GM23338 (cell line): ENCODE measurements around the gene STOX2. TPM values are rescaled to one million over a fixed set of nuclear protein-coding genes. Genes with fewer than 3 reads are reported as not detected.

Source experiments
- ATAC-seq: fragments of 200-7000 bp; cut with Tn5 transposase; 3 replicates; pipeline ENCODE4 v1.9.1; 2020
- DNase-seq: peaks from one replicate; pipeline ENCODE4 v3.0.0-alpha.2; 2015; ENCODE audit warnings: low spot score
- H2AFZ ChIP-seq: fragments of 200-600 bp; sonication (generic); 2 replicates; pipeline ENCODE4 v1.8.0; 2016; ENCODE audit warnings: antibody characterized with exemption, mild to moderate bottlenecking, moderate library complexity
- H3F3A ChIP-seq: fragments of 200-600 bp; sonication (generic); replicated peaks from 2 replicates; pipeline ENCODE4 v1.8.0; 2017; ENCODE audit warnings: antibody characterized with exemption, mixed run types, low read depth
- H3K27ac ChIP-seq: fragments of 200-600 bp; sonication (generic); 2 replicates; pipeline ENCODE4 v1.6.1; 2016; ENCODE audit warnings: low read depth
- H3K27me3 ChIP-seq: fragments of 200-600 bp; sonication (generic); 2 replicates; pipeline ENCODE4 v1.8.0; 2016; ENCODE audit warnings: mild to moderate bottlenecking, mixed run types, moderate library complexity; ENCODE audit not compliant: insufficient read depth
- H3K36me3 ChIP-seq: fragments of 200-600 bp; sonication (generic); 2 replicates; pipeline ENCODE4 v1.8.0; 2016; ENCODE audit warnings: mild to moderate bottlenecking; ENCODE audit not compliant: insufficient read depth
- H3K4me1 ChIP-seq: fragments of 200-600 bp; sonication (generic); 2 replicates; pipeline ENCODE4 v1.8.0; 2016; ENCODE audit warnings: mild to moderate bottlenecking, moderate library complexity; ENCODE audit not compliant: insufficient read depth
- H3K4me2 ChIP-seq: fragments of 200-600 bp; sonication (generic); 2 replicates; pipeline ENCODE4 v1.7.1; 2017; ENCODE audit warnings: mixed run types
- H3K4me3 ChIP-seq: fragments of 200-600 bp; sonication (generic); 2 replicates; pipeline ENCODE4 v1.6.1; 2016; ENCODE audit warnings: mixed run types
- H3K79me2 ChIP-seq: fragments of 200-600 bp; sonication (generic); replicated peaks from 2 replicates; pipeline ENCODE4 v1.8.0; 2017; ENCODE audit warnings: mild to moderate bottlenecking; ENCODE audit not compliant: insufficient read depth
- H3K9me2 ChIP-seq: fragments of 200-600 bp; sonication (generic); 2 replicates; pipeline ENCODE4 v1.8.0; 2017; ENCODE audit not compliant: insufficient read depth
- H4K20me1 ChIP-seq: fragments of 200-600 bp; sonication (generic); replicated peaks from 2 replicates; pipeline ENCODE4 v1.8.0; 2017; ENCODE audit warnings: mild to moderate bottlenecking; ENCODE audit not compliant: insufficient read depth
- H3K27ac Mint-ChIP-seq: 2 replicates; pipeline ENCODE4 v1.8.0; 2020; ENCODE audit warnings: inconsistent platforms, mild to moderate bottlenecking, moderate library complexity, mixed read lengths
- H3K27me3 Mint-ChIP-seq: 3 replicates; pipeline ENCODE4 v1.8.0; 2022; ENCODE audit warnings: low read depth, mild to moderate bottlenecking, moderate library complexity, mixed read lengths, inconsistent platforms; ENCODE audit not compliant: insufficient read depth, poor library complexity
- H3K36me3 Mint-ChIP-seq: 3 replicates; pipeline ENCODE4 v1.8.0; 2021; ENCODE audit warnings: low read depth, mild to moderate bottlenecking, inconsistent platforms, moderate library complexity, mixed read lengths
- H3K4me1 Mint-ChIP-seq: 3 replicates; pipeline ENCODE4 v1.8.0; 2020; ENCODE audit warnings: mild to moderate bottlenecking, inconsistent platforms, mixed read lengths
- H3K4me3 Mint-ChIP-seq: 3 replicates; pipeline ENCODE4 v1.8.0; 2021; ENCODE audit warnings: moderate library complexity, mild to moderate bottlenecking, inconsistent platforms, mixed read lengths
- H3K9me3 Mint-ChIP-seq: 3 replicates; pipeline ENCODE4 v1.8.0; 2020; ENCODE audit warnings: moderate library complexity, mild to moderate bottlenecking, inconsistent platforms, mixed read lengths
- CTCF ChIP-seq, 2 experiments: fragments of 200-600 bp in 1 of 2; sonication (generic) in 1 of 2; conservative IDR thresholded peaks; 2 replicates each; pipeline versions ENCODE4 v1.5.1 to v1.6.1; 2016 to 2017; ENCODE audit warnings: antibody characterized with exemption in 2 of 2, low read depth in 2 of 2, mild to moderate bottlenecking in 2 of 2, moderate library complexity in 1 of 2
- EZH2 ChIP-seq: fragments of 200-600 bp; sonication (generic); IDR thresholded peaks from one replicate; pipeline ENCODE4 v1.8.0; 2017; ENCODE audit warnings: antibody characterized with exemption, mild to moderate bottlenecking, low read depth; ENCODE audit not compliant: unreplicated experiment
- EZH2phosphoT487 ChIP-seq: fragments of 200-600 bp; sonication (generic); IDR thresholded peaks from one replicate; pipeline ENCODE4 v1.8.1; 2018; ENCODE audit warnings: antibody characterized with exemption; ENCODE audit not compliant: unreplicated experiment
- JUNB ChIP-seq: IDR thresholded peaks from one replicate; pipeline ENCODE4 v1.6.1; 2016; ENCODE audit warnings: antibody characterized with exemption; ENCODE audit not compliant: unreplicated experiment
- NANOG ChIP-seq: IDR thresholded peaks from 2 replicates; pipeline ENCODE4 v1.6.1; 2016; ENCODE audit warnings: antibody characterized with exemption, borderline replicate concordance
- POLR2AphosphoS5 ChIP-seq: IDR thresholded peaks from 2 replicates; pipeline ENCODE4 v1.6.1; 2016; ENCODE audit warnings: antibody characterized with exemption, low read depth
- STAT1 ChIP-seq: IDR thresholded peaks from one replicate; pipeline ENCODE4 v1.6.1; 2016; ENCODE audit warnings: antibody characterized with exemption; ENCODE audit not compliant: unreplicated experiment
- ZNF114 ChIP-seq: fragments of 250-450 bp; sonication (Bioruptor Pico); IDR thresholded peaks from 2 replicates; pipeline ENCODE4 v1.5.0; 2020; ENCODE audit warnings: mild to moderate bottlenecking, moderate library complexity
- ZNF462 ChIP-seq: fragments of 250-450 bp; sonication (Bioruptor Pico); IDR thresholded peaks from 2 replicates; pipeline ENCODE4 v1.5.0; 2020; ENCODE audit warnings: mild to moderate bottlenecking, moderate library complexity
- polyA plus RNA-seq: library from polyadenylated mRNA; unstranded; fragments of >200 nt; fragmentation: Nextera tagmentation; extraction: Ambion mirVana; gene quantifications from 2 replicates; pipeline ENCODE4 v1.2.1, GENCODE V29; 2016
- total RNA-seq: library from RNA; depleted of rRNA; stranded (reverse); fragments of >200 nt; shearing (Covaris generic); gene quantifications from 2 replicates; pipeline ENCODE4 v1.2.3, GENCODE V29; 2014

STOX2 gene
- total and polyA plus RNA-seq, 2 experiments from 2014 or later = 19.8 to 20.6 TPM

DNA sequence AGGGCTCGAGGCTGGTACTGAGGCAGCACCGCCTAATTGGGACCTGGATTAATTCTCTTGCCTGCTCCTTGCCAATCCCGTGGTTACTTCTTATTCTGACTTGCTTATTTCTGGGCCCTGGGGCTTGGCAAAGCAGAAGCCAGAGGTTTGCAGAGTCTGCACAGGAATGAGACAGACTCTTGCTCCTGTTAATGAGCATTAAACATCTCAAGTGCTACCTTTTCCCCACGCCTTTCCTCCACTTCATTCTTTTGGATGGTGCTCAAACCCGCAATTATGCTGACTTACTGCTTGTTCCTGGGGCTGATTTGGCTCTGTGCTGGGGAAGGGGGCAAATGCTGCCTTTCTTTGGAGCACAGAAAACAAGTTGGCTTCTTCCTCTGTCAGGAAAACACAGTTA, 16.5 kb upstream of the STOX2 start (continued):
- no peak for TF ChIP-seq ZNF462 (CRISPR knock-in tag)
- no peak for TF ChIP-seq CTCF (conservative IDR thresholded peaks at IDR 0.05; ENCODE audit: low read depth in 2 of 2)
- no peak for TF ChIP-seq STAT1

DNA sequence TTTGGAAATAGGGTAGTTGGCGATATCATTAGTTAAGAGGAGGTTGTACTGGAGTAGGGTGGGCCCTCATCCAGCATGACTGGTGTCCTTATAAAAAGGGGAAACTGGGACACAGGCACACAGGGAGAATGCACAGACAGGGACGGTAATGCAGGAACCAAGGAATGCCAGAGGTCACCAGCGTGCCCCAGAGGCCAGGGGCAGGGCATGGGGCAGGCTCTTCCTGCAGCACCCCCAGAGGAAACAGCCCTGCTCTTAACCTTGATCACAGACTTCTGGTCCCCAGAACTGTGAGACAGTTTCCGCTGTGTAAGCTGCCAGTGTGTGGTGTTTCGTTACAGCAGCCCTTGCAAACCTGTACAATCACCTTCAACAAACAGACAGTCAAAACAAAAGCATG, 15.9 kb upstream of the STOX2 start:
- ATAC-seq (no peak; the same call in 2 of the 3 replicates), DNase-seq (no peak)
- Histone ChIP-seq H3K79me2 (no peaks in the 10 kb centered on the region), H3K36me3 (no peaks in the 10 kb centered on the region; the same call in 1 of the 2 replicates), H3F3A (no peaks in the 10 kb centered on the region), H3K4me1 (no peaks in the 10 kb centered on the region), H3K4me3 (no peak overlapping the region), H3K27ac (no peak overlapping the region), H3K9me2 (no peaks in the 10 kb centered on the region), H4K20me1 (no peaks in the 10 kb centered on the region), H2AFZ (no peak overlapping the region), H3K27me3 (no peaks in the 10 kb centered on the region), H3K4me2 (no peak overlapping the region)
- no peak overlapping the region for H3K4me3 Mint-ChIP-seq
- no peaks in the 10 kb centered on the region; the same call in 2 of the 3 replicates for H3K9me3 Mint-ChIP-seq
- H3K27me3 Mint-ChIP-seq = peaks cover 12% of the 10 kb centered on the region
- no peaks in the 10 kb centered on the region for H3K36me3 Mint-ChIP-seq
- peaks cover 11% of the 10 kb centered on the region for H3K4me1 Mint-ChIP-seq
- no peak overlapping the region for H3K27ac Mint-ChIP-seq
- no peak for TF ChIP-seq JUNB
- no peak for TF ChIP-seq STAT1
- TF ChIP-seq EZH2 = no peak
- TF ChIP-seq EZH2phosphoT487 = no peak
- no peak for TF ChIP-seq NANOG
- TF ChIP-seq ZNF462 (CRISPR knock-in tag) = no peak
- TF ChIP-seq ZNF114 (CRISPR knock-in tag) = no peak
- no peak for TF ChIP-seq POLR2AphosphoS5
